GM12872 (cell line): ENCODE data around the gene SPATA31D4.
"Not testable (repeated sequence)": the region's sequence is repeated elsewhere in the genome, so short reads cannot be mapped to it uniquely, and the experiment has no call there.

Source experiments
- CTCF ChIP-seq: IDR thresholded peaks from 3 replicates; pipeline ENCODE4 v1.5.1; 2011; ENCODE audit warnings: low read depth, mild to moderate bottlenecking, low read length, moderate library complexity; ENCODE audit not compliant: insufficient read depth

SPATA31D4 gene

DNA sequence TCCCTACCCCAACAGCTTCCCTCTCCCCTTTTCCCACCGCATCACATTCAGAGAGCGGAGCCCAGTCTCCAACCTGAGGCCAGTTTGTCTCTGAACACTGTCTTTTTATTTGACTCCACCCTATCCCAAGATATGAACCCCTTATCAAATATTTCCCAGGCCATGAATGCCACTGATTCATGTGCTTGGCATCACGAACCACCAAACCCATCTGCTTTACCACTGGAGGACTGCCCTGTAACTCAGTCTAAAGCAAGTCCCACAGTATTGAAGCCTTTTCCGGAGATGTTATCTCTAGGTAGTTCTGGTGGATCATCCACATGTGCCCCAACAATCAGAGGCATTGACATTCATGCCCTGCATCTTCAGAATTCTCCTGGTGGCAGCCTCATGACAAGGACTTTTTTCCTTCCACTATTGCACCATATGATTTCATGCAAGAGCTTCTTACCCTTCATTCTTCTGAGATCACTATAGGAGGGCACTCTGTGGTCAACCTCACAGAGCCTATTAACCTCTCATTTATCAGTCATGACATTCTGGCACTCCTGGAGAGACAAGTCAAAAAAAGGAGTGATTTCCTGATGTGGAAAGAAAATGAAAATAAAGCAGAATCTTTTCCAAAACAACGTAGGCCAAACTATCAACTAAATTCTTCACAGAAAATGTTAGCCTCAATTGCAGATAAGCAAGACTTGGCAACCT lies 12.3 kb upstream of the SPATA31D4 start:
- no peak for TF ChIP-seq CTCF

GRCh38 chr9:81943393-81943792 lies 15.2 kb downstream of the SPATA31D4 start, which contains the start of gene SPATA31D3:
SPATA31D3 (plus strand) TSS chr9:81943500; CDS start chr9:81943586, 86 bp downstream.
- not testable (repeated sequence) for TF ChIP-seq CTCF

DNA sequence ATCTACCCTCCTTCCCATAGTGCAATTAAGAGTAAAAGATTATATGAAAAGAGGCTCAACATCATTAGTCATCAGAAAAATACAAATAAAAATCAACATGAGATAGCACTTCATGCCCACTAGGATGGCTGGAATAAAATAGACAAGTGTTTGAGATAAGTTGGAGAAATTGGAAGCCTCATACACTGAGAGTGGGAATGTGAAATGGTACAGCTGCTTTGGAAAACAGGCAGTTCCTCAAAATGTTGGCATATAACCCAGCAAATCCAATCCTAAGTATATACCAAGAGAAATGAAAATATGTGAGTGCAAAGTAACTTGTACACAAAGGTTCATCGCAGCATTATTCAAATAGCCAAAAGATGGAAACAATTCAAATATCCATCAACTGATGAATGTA lies 24.9 kb downstream of the SPATA31D4 start:
- TF ChIP-seq CTCF: no peak

DNA sequence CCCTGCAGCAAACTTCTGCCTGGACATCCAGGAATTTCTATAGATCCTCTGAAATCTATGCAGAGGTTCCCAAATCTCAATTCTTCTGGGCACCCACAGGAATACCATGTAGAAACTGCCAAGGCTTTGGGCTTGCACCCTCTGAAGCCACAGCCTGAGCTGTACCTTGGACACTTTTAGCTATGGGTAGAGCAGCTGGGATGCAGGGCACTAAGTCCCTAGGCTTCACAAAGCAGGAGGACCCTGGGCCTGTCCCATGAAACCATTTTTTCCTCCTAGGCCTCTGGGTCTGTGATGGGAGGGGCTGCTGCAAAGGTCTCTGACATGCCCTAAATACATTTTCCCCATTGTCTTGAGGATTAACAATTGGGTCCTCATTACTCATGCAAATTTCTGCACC lies 27.4 kb downstream of the SPATA31D4 start:
- TF ChIP-seq CTCF: no peak

DNA sequence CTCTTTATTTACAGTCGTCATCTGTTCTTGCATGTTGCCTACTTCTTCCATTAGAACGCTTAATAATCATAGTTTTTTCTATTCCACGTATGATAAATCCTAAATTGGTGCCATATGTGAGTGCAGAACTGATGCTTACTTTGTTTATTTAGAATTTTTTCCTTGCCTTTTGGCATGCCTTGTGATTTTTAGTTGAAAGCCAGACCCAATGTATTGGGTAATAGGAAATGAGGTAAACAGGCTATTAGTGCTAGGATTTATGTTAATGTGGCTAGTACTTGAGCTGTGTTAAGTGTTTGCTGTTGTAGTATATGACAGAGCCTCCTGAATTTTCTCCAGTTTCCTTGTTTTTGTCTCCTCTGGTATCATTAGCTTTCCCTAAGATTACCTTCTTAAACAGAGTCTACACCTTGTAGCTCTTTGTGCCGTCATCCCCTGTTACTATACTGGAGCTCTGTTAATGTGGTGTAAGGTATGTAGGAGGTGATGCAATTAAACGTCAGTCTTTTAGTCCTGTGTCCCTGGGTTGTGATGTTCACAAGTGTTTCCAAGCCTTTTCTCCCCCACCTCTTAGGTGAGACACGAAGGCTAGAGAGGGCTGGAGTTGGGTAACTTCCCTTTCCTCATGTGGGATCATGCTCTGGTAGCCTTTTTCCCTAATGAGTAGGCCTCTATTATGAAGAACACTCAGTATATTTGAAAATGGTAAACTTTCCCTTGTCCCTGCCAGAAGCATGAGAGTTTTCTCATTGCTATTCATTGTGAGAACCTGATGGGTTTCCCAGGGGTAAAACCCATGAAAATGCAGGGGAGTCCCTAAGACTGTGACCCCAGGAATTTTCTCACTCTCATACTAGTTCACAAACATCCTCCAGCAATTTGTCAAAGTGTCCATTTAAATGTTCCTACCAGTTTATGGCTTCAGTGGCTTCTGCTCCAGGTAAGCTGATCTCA lies 36.3 kb downstream of the SPATA31D4 start:
- no peak for TF ChIP-seq CTCF

GRCh38 chr9:81968026-81968425 lies 39.8 kb downstream of the SPATA31D4 start:
- TF ChIP-seq CTCF: no peak

- no peak for TF ChIP-seq CTCF
Observed at GRCh38 chr9:81969971-81970370, 41.7 kb downstream of the SPATA31D4 start.
